ENCODE results near the gene CARMIL1. TPM values are rescaled to one million over a fixed set of nuclear protein-coding genes. Genes with fewer than 3 reads are reported as not detected.

CARMIL1 gene
- total and polyA plus RNA-seq, 2 of the 8 experiments (the other 6 are each of a cell fraction or from before 2014, with no cell fraction given) = 20.3 to 40.4 TPM

- Histone ChIP-seq H3K23ac (ENCODE audit: insufficient read length) (no peak overlapping the region), H3K4me2 (ENCODE audit: insufficient read depth in 1 of 2, low read depth in 2 of 2, low read length in 2 of 2) (no peak overlapping the region), H3K79me2 (ENCODE audit: control insufficient read depth in 1 of 2, insufficient read depth in 2 of 2, low read length in 2 of 2) (peaks cover 0 to 86% of the 10 kb centered on the region in 2 experiments; a peak in 3 of 4 replicates), H3K23me2 (ENCODE audit: low read depth, low read length) (no peaks in the 10 kb centered on the region), H4K8ac (ENCODE audit: extremely low read depth, insufficient read depth, low read length) (no peak overlapping the region), H3K27ac (ENCODE audit: low read depth, low read length) (no peak overlapping the region), H3K4me3 (ENCODE audit: extremely low read depth in 1 of 4, insufficient read depth in 2 of 4, low read depth in 3 of 4, low read length in 4 of 4) (no peak overlapping the region), H3K14ac (ENCODE audit: insufficient read length) (no peak overlapping the region), H2AK5ac (ENCODE audit: low read depth, low read length) (no peak overlapping the region), H4K20me1 (replicated peaks in 1 of 2; ENCODE audit: control insufficient read depth in 1 of 2, insufficient read depth in 2 of 2, low read length in 2 of 2) (peaks cover 0 to 3% of the 10 kb centered on the region in 2 experiments), H2BK12ac (ENCODE audit: low read depth, low read length) (no peak overlapping the region), H3K9ac (replicated peaks in 1 of 4; ENCODE audit: extremely low read depth in 1 of 4, low read depth in 3 of 4, low read length in 3 of 4) (no peak overlapping the region), H3K56ac (replicated peaks; ENCODE audit: insufficient read length, low read depth, low read length) (no peak overlapping the region), H2BK5ac (ENCODE audit: low read depth, low read length) (no peak overlapping the region), H2BK15ac (ENCODE audit: low read length) (no peak overlapping the region), H3K27me3 (replicated peaks in 1 of 4; ENCODE audit: control insufficient read depth in 3 of 4, extremely low read depth in 1 of 4, insufficient read depth in 3 of 4, low read length in 3 of 4) (no peaks in the 10 kb centered on the region), H2BK20ac (ENCODE audit: low read length) (no peak overlapping the region), H3K79me1 (ENCODE audit: low read depth, low read length) (peaks cover 4% of the 10 kb centered on the region), H2AFZ (ENCODE audit: low read length) (no peak overlapping the region), H3K4me1 (replicated peaks in 1 of 4; ENCODE audit: control insufficient read depth in 3 of 4, insufficient read depth in 4 of 4, low read length in 3 of 4) (peaks cover 0 to 9% (median 0%) of the 10 kb centered on the region in 4 experiments; a peak in 1 of 7 replicates), H3K18ac (ENCODE audit: extremely low read depth, low read length) (no peak overlapping the region), H2BK120ac (replicated peaks; ENCODE audit: low read depth, low read length) (no peak overlapping the region), H4K5ac (ENCODE audit: insufficient read length, low read depth, low read length) (no peak overlapping the region), H3K36me3 (ENCODE audit: control insufficient read depth in 2 of 4, insufficient read depth in 4 of 4, low read length in 3 of 4) (no peaks in the 10 kb centered on the region), H4K91ac (replicated peaks; ENCODE audit: insufficient read length, low read length) (no peak overlapping the region), H3K4ac (replicated peaks; ENCODE audit: insufficient read length, low read depth, low read length) (no peak overlapping the region), H3K9me3 (ENCODE audit: insufficient read depth in 2 of 2, low read depth in 1 of 2, low read length in 1 of 2) (no peaks in the 10 kb centered on the region; a peak in 1 of 4 replicates)
- ChIA-PET CTCF (ENCODE audit: partially characterized antibody) (no interaction called here), POLR2A (ENCODE audit: partially characterized antibody) (no interaction called here)
- DNase-seq (ENCODE audit: low read depth in 1 of 2, low spot score in 2 of 2) (no peak), FAIRE-seq (no peak)
- 85% methylated on average over 7 of the region's 7 CpGs; no CpG with 5 or more reads in 1 of the 2 experiments for WGBS, 2 experiments (ENCODE audit: extremely low coverage in 1 of 2, insufficient coverage in 1 of 2, insufficient read length in 1 of 2, insufficient replicate concordance in 2 of 2, low coverage in 1 of 2, low lambda C conversion rate in 2 of 2, missing lambda C conversion rate in 1 of 2)
- TF ChIP-seq RFX5 (IDR thresholded peaks at IDR 0.05; ENCODE audit: borderline replicate concordance, low read depth, low read length) (no peak), SRF (IDR thresholded peaks at IDR 0.05; ENCODE audit: low read depth, low read length) (no peak), SIRT6 (IDR thresholded peaks at IDR 0.05; ENCODE audit: low read length) (no peak), SP2 (IDR thresholded peaks at IDR 0.05; ENCODE audit: low read length) (no peak), EGR1 (IDR thresholded peaks at IDR 0.05; ENCODE audit: borderline replicate concordance, low read depth, low read length) (no peak), MAX (IDR thresholded peaks at IDR 0.05) (no peak), TAF7 (optimal IDR thresholded peaks at IDR 0.05; ENCODE audit: borderline replicate concordance, low read depth, low read length) (no peak), SUZ12 (IDR thresholded peaks at IDR 0.05; ENCODE audit: low read length) (no peak), BCL11A (IDR thresholded peaks at IDR 0.05; ENCODE audit: low read depth in 2 of 2, low read length in 2 of 2) (no peak), EZH2 (IDR thresholded peaks at IDR 0.05; ENCODE audit: low read depth, low read length, severe bottlenecking) (no peak), PHF8 (conservative IDR thresholded peaks at IDR 0.05; ENCODE audit: low read depth, low read length) (no peak), KDM4A (IDR thresholded peaks at IDR 0.05; ENCODE audit: low read depth, low read length, severe bottlenecking) (no peak), GABPA (IDR thresholded peaks at IDR 0.05; ENCODE audit: borderline replicate concordance, insufficient read depth, low read length) (no peak), NANOG (IDR thresholded peaks at IDR 0.05; ENCODE audit: insufficient read depth, low read depth, low read length, poor library complexity, severe bottlenecking) (no peak)
These were observed 105.1 kb downstream of the CARMIL1 start for GRCh38 chr6:25384234-25384633.

All from H1 (cell line).